Suppressor macrophage treated with lipopolysaccharide for 1 hour (primary cell): ENCODE measurements around the gene LHFPL4.
"Not testable (repeated sequence)": the region's sequence is repeated elsewhere in the genome, so short reads cannot be mapped to it uniquely, and the experiment has no call there.

Source experiments
- DNase-seq, 3 donors: peaks; one replicate each; pipeline ENCODE4 v3.0.0-alpha.2; 2020 to 2022

LHFPL4 gene

DNA sequence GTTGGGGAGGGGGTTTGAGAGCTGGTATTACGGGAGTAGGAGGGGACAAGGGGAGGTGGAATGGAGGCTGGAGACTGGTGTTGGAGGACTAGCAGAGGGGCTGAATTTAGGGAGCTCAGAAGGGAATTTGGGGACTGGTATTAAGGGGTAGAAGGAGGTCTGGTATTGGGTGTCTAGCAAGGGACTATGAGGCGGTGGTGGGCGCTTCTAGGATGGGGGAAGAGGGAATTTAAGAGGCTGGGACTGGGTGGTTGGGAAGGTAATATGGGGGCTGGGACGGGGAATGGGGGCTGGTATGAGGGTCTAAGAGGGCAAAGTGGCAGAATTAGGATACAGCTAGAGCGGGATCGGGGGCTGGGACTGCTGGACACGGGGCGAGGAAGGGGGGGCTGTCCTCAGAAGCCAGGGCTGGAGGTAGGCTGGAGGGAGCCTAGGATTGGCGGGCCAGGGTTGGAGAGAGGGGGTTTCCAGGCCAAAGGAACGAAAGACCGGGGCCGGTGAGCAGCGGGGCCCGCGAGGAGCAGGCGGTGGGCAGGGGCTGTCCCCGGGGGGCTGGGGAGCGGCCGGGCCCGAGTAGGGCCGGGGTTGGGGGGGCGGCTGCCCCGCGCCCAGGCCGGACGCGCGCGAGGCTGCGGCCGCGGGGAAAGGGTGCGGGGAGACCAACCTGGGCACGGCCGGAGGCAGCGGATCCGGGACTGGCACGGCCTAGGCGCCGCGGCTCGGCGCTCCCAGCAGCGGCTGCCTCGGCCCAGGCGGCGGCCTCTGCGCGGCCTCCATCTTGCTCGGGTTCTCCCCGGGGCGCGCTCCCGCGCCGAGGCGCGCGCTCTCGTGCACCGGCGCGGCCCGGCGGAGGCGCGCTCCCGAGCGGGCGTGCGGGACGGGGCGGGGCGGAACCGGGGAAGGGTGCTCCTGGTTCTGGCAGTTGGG lies at the start of gene LHFPL4:
LHFPL4 (minus strand) TSS at position 802 of the 927 bp plus-strand sequence. CDS start 1,143 bp downstream, outside the sequence.
- no peak for DNase-seq

DNA sequence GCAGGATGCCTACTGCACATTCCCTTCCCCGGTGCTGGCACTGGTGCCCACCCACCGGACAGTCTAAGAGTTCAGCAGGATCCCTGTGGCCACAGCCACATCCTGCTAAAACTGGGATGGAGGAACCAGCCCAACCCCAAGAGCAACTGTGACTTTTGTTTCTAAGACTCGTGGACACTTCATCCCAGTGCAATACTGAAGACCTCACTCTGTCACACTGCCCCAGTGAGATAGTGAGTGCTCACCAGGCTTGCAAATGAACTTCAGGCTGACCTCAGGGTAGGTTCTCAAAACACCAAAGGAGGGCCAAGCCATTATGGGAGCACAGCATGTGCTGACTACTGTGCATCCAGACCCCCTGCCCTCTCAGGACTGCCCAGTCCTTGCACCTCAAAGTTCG lies 49.0 kb upstream of the LHFPL4 start:
- DNase-seq, result no peak

DNA sequence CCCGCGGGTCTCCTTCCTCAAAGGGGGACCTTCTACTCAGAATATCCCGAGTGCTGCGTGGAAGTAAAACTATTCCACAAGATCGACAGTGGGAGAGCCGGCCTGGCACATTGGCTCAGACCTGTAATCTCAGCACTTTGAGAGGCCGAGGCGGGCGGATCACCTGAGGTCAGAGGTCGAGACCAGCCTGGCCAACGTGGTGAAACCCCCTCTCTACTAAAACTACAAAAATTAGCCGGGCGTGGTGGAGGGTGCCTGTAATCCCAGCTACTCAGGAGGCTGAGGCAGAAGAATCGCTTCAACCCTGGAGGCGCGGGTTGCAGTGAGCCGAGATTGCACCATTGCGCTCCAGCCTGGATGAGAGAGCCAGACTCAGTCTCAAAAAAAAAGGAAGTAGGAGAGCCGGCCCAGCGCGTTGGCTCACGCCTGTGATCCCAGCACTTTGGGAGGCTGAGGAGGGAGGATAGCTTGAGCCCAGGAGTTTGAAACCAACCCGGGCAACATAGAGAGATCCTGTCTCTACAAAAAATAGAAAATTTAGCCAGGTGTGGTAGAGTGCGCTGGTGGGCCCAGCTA lies 47.5 kb upstream of the LHFPL4 start:
- not testable (repeated sequence) for DNase-seq

DNA sequence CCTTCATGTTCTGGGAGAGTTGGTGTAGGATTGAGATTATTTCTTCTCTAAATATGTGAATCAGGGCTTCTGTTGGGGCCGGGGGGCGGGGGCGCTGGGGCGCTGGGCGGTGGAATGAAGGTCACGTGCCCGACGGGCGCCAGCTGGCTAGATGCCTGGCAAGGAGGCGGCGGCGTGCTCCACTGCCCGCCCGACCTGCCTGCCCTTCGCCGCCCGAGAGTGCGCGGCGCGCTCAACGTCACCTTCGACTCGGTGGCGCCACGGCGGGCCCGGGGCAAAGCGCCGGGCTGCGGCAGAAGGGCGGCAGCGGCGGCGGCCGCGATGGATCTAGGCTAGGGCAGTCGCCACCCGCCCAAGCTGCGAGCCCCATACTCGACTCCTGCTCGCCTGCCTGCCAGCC lies 47.0 kb upstream of the LHFPL4 start:
- DNase-seq, result peak in 2 of 3 donors; percentile 8 to 23

DNA sequence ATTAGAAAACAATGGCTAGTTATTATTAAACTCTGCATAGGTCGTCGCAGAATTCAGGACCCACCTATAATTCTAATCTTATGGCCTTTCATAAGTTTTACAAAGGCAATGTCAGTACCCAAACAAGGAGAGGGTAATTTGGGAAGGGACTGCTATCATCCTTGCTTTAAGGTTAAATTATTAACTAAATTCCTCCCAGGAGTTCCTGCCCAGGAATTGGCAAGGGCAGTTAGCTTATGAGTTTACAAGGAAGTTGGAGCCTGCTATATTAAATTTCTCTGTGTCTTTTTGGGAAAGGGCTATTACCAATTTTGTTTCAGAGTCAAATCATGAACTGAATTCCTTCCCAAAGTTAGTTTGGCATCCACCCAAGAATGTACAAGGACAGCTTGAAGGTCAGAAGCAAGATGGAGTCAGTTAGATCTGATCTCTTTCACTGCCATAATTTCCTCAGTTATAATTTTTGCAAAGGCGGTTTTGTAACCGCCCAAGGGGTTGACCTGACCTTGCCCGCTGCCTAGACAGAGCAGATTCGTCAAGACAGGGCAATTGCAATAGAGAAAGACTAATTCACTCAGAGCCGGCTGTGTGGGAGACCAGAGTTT lies 45.3 kb upstream of the LHFPL4 start:
- DNase-seq, result no peak

DNA sequence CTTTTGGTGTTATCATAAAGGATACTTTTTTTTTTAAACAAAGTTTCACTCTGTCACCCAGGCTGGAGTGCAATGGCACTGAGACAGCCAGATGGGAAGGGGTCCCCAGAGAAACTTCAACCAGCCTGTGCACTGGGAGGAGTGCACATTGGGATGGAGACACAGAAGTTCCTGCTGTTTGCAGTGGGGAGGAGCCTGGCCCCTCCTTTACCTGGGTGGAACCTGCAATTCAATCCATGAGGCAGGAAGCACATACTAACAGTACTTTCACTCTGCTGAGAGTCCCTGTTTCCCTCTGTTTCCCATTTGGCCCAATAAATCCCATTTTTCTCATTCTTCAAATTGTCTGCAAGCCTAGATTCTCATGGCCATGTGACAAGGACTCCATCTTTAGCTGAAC lies 42.3 kb upstream of the LHFPL4 start:
- DNase-seq, result no peak

DNA sequence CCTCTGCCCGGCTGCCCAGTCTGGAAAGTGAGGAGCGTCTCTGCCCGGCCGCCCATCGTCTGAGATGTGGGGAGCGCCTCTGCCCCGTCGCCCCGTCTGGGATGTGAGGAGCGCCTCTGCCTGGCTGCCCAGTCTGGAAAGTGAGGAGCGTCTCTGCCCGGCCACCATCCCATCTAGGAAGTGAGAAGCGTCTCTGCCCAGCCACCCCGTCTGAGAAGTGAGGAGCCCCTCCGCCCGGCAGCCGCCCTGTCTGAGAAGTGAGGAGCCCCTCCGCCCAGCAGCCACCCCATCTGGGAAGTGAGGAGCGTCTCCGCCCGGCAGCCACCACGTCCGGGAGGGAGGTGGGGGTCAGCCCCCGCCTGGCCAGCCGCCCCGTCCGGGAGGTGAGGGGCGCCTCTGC lies 38.2 kb upstream of the LHFPL4 start:
- not testable (repeated sequence) for DNase-seq

DNA sequence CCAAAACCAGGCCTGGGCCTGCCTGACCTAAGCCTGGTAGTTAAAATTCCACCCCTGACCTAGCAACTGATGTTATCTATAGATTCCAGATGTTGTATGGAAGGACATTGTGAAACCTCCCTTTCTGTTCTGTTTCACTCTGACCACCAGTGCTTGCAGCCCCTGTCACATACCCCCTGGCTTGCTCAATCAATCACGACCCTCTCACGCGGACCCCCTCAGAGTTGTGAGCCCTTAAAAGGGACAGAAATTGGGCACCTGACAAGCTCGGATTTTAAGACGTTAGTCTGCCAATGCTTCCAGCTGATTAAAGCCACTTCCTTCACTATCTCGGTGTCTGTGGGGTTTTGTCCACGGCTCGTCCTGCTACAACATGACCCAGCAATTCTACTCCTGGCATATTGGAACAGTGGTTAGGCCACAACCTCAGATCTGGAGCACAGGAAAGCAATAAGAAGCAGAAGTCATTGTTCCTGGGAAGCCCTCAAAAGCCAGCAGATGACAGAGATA lies 36.7 kb upstream of the LHFPL4 start:
- no peak for DNase-seq

DNA sequence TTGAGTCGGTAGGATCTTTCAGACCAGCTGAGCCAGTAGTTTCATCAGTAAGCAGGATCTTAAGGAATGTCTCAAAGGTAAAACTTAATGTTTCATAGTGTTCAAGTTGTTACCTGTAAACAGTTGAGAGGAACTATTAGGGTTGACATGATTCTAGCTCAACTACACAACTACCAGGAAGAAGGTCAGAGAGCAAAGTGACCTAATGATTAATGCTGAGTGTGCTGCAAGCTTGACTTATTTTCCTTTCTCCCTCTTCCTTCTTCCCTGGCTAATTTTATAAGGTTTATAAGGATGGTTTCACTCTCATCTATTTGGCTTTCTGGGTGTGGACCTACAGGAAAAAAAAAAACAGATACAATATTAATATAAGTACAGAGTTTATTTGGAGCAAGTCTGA lies 30.2 kb upstream of the LHFPL4 start:
- no peak for DNase-seq

DNA sequence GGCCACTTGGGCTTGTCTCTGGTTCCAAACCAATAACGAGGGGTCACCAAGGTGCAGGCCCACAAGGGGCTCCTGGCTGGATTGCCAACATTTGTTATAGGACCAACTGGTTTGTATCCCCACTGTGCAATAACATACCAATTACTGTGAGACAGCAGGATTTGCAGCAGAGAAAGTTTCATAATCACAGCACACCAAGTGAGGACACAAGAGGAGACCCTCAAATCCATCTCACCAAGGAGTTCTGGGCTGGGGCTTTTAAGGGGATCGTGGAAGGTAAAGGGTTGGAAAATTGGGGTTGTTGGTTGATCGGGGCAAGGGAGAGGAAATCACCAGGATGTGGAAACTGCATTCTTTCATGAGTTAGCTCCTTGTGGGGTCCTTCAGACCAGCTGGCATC lies 29.7 kb upstream of the LHFPL4 start:
- DNase-seq, result no peak

DNA sequence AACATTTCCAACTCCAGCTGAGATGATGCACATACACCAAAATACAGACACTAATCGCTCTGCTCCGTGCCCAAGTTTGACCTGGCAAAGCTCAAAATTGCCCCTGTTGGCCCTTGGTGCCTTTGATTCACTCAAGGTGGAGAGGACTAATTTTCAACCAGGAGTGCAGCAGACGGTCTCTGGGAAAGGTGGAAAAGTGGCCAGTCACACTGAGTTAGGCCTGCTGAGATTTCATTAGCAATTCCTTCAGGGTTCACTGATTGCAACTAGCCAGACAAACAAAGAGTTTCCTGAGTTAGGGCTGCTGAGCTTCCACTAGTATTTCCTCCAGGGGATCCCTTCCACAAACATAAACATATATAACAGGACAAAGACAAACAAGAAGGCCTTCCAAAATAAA lies 28.7 kb upstream of the LHFPL4 start:
- no peak for DNase-seq

DNA sequence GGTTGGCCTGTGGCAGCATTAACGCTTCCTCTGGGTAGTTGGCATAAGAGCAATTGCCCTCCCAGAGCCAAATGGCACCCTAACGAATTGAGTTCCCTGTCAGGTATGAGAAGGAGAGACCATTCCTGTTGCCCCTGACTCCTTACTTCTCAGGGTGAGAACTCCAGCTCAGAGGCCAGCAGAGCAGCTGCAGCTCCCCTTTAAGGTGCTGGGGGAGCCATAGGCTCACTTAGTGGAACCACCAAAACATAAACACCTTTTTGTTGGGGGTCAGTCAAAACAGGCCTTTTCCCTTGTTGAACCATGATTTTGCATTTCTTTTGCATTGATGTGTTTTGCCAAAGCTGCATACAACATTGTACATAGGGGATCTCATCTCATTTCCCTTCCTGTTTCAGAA lies 28.1 kb upstream of the LHFPL4 start:
- no peak for DNase-seq

DNA sequence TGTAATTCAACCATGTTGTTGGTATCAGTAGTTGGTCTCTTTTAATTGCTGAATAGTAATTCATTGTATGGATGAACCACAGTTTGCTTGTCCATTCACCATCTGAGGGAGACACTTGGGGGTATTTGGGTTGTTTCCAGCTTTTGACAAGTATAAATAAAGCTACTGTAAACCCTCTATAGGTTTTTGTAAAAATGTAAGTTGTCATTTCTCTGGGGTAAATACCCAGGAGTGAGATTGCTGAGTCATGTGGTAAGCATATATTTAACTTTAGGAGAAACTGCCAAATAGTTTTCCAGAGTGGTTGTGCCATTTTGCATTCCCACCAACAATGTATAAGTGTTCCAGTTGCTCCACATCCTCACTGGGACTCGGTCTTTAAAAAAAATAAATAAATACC lies 15.4 kb upstream of the LHFPL4 start:
- DNase-seq, result no peak

DNA sequence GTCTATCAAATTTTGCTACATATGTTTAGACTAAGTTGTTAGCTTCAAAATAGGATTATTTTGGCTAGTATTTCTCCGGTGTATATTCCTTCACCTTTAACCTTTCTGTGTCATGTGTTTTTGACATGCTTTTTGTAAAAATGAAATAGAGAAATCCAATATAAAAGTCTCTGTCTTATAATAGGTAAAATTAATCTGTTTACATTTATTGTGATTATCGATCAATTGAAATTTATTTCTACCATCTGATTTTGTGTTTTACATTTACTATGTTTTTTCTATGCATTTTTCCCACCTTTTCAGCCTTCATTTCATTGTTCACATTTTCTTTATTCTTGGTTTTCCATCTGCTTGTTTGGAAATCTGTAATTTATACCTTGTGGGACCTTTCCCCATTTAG lies 11.7 kb upstream of the LHFPL4 start:
- DNase-seq, result no peak

DNA sequence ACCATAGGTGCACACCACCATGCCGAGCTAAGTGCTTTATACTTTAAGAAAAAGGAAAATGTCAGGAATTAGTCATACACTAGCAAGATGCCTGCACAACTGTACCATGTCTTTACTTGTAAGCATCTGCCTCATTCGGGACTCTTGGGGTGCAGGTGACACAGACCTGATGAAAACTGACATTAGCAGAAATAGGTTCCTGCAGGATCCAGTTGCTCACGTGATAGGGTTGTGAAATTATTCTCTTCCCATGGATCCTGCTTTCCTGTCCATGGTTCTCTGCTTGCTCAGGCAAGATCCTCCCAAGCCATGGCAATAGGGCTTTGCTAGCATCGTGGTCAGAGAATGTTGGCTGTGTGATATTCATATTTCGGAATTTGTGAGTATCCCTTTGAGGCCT lies 10.2 kb upstream of the LHFPL4 start:
- no peak for DNase-seq

DNA sequence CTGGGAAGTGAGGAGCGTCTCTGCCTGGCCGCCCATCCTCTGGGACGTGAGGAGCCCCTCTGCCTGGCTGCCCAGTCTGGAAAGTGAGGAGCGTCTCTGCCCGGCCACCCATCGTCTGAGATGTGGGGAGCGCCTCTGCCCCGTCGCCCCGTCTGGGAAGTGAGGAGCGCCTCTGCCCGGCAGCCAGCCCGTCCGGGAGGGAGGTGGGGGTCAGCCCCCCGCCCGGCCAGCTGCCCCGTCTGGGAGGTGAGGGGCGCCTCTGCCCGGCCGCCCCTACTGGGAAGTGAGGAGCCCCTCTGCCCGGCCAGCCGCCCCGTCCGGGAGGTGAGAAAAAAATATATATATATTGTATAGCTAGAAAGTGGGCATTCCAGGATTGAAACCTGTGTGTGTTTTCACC lies 6.4 kb upstream of the LHFPL4 start:
- DNase-seq, result not testable (repeated sequence)

DNA sequence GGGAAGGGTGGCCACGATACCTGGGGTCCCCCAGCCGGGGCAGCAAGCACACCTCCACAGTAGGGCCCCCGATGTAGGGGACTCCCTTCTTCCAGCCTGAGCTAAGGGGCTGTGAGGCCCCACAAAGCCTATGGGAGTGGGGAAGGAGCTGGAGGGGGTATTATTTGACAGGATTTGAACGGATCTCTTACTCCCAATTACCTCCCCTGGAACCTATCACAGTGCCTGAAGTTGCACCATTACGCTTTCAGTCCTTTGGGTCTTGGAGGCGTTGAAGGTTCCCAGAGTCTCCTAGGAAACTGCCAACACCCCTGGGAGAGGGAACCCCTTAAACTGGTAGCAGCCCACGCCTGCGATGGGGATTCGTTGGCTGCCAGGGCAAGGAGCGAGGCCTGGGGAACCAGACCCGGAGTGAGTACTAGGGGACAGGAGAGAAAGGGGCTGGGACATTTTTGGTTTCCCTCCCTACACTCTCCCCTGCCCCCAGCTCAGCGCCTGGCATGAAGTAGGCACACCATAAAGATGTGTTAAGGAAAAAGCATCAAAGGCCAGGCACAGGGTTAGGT lies 409 bp upstream of the LHFPL4 start:
- no peak for DNase-seq

DNA sequence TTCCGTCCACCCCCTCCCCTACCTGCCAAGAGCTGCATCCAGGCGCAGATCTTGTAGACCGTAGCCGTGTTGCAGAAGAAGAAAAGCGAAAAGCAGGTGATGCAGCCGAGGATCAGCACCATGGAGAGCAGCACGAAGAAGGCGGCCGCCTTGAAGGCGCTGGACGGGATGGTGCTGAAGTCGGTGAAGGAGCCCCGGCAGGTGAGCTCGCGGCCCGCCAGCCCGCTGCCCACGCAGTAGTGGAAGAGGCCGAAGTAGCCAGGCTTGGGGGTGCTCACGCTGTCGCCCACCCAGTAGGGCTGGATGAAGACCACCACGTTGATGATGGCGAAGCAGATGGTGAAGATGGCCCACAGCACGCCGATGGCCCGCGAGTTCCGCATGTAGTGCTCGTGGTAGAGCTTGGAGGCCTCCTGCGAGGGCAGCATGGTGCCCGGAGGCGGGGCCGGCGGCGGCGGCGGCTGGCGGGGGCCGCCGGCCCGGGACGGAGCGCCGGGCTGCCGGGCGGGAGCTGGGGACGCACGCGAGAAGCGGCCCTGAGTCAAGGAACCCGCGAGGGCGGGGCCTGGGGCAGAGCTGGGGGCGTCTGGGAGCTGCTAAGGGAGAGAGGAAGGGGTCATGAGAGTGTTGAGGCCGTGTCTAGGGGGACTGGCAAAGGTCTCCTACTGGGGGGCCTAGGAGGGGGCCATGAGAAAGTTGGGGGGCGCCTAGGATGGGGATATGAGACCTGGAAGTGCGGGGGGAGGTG lies 1.2 kb downstream of the LHFPL4 start:
- peak in 2 of 3 donors; percentile 56 to 62 for DNase-seq

DNA sequence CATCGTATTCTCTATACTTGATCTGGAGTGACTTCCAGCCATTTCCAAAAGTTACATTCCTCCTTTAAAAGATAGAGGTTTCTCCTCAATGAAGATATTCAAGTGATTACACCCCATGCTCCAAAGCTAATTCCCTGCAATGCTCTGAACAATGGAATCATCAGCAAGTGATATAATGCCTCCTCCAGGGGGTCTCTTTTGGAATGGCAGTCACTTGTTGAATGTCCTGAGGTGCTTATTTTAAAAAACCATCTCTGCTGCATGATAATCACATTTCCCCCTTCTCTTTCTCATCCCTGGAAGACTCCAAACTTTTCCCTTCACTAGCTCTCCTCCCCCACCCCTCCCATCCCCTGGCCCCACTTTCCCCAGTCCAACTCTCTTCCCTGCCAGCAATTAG lies 2.6 kb downstream of the LHFPL4 start:
- DNase-seq, result no peak

DNA sequence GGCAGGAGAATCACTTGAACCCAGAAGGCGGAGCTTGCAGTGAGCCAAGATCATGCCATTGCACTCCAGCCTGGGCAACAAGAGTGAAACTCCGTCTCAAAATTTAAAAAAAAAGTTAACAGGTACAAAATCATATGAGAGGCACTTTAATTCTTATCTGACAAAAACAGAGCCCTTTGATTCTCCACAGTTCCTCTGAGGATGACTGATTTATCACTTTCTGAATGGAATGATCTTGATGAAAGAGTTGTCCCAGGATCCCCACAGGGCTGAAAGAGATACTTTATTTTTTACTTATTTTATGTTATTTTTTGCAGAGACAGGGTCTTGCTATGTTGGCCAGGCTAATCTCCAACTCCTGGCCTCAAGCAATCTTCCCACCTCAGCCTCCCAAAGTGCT lies 4.0 kb downstream of the LHFPL4 start:
- no peak for DNase-seq

DNA sequence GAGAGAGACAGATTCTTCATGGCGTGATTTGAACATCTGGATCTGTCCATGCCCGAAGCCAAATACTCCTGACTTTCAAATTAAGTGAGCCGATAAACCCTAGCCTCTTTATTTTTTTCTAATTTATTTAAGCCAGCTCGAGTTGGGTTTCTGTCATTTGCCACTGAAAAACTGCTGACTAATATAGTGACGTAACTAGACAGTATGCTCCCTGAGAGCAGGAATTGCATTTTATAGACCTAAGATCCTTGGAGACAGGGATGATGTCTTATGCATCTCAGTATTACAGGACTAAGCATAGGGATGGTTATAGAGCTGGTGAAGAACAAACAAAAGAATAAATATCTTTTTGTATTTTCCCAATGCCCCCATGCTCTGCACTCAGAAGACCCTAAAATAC lies 4.6 kb downstream of the LHFPL4 start:
- DNase-seq, result no peak

DNA sequence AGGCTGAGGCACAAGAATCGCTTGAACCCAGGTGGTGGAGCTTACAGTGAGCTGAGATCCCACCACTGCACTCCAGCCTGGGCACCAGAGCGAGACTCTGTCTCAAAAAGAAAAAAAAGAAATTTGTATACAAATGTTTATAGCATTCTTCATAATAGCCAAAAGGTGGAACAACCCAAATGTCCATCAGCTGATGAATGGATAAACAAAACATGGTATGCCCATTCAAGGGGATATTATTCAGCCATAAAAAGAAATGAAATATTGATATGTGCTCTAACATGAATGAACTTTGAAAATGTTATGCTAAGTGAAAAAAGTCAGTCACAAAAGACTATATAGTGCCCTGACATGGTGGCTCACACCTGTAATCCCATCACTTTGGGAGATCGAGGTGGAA lies 11.4 kb downstream of the LHFPL4 start:
- no peak for DNase-seq

DNA sequence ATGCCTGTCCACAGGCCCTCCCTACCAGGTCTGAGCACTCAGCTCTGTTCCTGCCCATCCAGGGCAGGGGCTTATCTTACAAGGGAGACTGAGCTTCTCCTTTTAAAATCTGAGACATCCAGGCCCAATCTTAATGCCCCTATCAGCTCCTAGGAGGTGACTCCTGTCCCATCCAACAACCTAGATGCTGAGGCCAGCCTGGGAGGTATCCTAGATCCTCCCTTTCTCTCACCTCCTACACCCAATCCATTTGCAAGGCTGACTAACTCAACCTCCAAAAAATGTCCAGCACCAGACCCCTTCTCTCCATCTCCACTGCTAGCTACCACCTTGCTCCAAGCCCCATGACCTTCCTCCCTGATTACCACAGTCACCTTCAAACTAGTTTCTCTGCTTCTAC lies 17.4 kb downstream of the LHFPL4 start:
- DNase-seq, result no peak
